Measurements from ENCODE around the gene NRL.
A peak's percentile ranks its signal among the peaks of the same experiment; 100 is the strongest.

Gene NRL

DNA sequence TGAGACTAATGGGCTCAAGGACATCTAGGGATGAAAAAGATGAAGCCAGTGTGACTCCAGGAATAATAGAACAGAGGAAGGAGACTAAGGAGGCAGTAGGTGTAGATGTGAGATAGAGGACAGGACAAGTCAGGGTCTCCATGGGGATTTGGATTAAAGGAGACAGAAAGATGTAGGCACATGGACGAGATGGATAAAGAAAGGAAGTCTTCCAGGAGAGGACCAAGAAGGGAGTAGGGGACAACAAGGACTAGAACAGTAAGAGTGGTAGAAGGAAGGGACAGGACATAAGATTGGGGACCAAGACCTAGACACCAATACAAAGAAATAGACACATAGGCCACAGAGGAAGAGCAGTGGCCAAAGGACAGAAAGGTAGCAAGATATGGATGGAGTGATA, 27.7 kb downstream of the NRL start:
- H3K4me1 ChIP-seq (ENCODE audit: control insufficient read depth, insufficient read depth, low read length): no peaks in the 10 kb centered on the region
- no peak overlapping the region for H3K27ac ChIP-seq (ENCODE audit: low read length)
- no peak overlapping the region for H3K4me3 ChIP-seq (ENCODE audit: low read length in 2 of 2)
- H3K27me3 ChIP-seq (ENCODE audit: control insufficient read depth in 1 of 2, insufficient read depth in 2 of 2, low read length in 2 of 2): no peaks in the 10 kb centered on the region
- no peaks in the 10 kb centered on the region for H3K36me3 ChIP-seq (ENCODE audit: control insufficient read depth in 2 of 2, insufficient read depth in 2 of 2, low read length in 2 of 2)
- no peak overlapping the region for H3K9ac ChIP-seq (ENCODE audit: low read length in 2 of 2)
- no peaks in the 10 kb centered on the region for H3K9me3 ChIP-seq (ENCODE audit: control insufficient read depth in 2 of 2, low read length in 2 of 2)

- Histone ChIP-seq H3K27me3 (ENCODE audit: control insufficient read depth in 1 of 2, insufficient read depth in 2 of 2, low read length in 2 of 2) (peaks cover 0 to 3% of the 10 kb centered on the region in 2 donors), H3K9me3 (ENCODE audit: control insufficient read depth in 2 of 2, low read length in 2 of 2) (no peaks in the 10 kb centered on the region), H3K36me3 (ENCODE audit: control insufficient read depth in 2 of 2, insufficient read depth in 2 of 2, low read length in 2 of 2) (no peaks in the 10 kb centered on the region), H3K27ac (ENCODE audit: low read length) (no peak overlapping the region), H3K9ac (ENCODE audit: low read length in 2 of 2) (no peak overlapping the region), H3K4me3 (ENCODE audit: low read length in 2 of 2) (no peak overlapping the region), H3K4me1 (ENCODE audit: control insufficient read depth, insufficient read depth, low read length) (peaks cover 5% of the 10 kb centered on the region)
These were observed 28.4 kb downstream of the NRL start for GRCh38 chr14:24086193-24086955.

DNA sequence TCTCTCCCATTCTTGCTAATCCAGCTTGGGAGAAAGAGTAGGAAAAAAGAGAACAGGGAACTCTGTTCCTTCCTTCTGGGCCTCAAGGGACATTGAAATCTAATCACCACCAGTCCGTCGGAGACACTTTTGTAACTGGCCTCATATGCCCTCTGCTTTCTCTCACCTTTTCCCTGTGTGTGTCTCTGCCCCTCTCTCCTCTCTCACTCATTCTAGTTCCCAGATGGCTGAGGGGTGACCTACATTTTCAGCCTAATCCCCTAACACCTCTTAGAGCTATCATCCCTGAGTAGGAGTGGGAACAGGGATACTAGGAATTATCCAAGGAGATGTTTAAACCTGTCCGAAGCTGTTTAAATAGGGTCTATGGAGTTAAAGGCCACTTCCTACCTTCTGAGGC, 29.5 kb downstream of the NRL start:
- H3K36me3 ChIP-seq (ENCODE audit: control insufficient read depth in 2 of 2, insufficient read depth in 2 of 2, low read length in 2 of 2): no peaks in the 10 kb centered on the region
- no peak overlapping the region for H3K27ac ChIP-seq (ENCODE audit: low read length)
- H3K4me3 ChIP-seq (ENCODE audit: low read length in 2 of 2): no peak overlapping the region

DNA sequence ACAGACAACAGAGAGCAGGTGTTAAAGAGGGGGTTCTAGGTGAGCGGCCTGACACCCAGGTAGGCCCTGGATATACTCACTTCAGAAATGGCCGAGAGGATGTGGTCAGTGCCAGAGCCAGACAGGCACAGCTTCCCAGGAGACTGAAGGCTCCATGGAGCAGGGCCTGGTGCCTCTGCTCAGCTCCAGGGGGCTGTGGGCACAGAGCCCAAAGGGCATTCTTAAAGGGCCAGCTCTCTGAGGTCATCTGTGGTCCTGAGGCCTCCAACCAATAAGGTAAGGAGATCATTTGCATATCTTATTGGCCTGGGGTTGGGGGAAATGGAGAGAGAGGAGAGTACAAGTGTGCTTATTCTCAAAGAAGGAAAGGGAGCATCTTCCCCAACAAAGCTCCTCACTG, 30.3 kb downstream of the NRL start:
- H3K9ac ChIP-seq (ENCODE audit: low read length in 2 of 2): no peak overlapping the region
- no peaks in the 10 kb centered on the region for H3K9me3 ChIP-seq (ENCODE audit: control insufficient read depth in 2 of 2, low read length in 2 of 2)
- peaks cover 10% of the 10 kb centered on the region for H3K4me1 ChIP-seq (ENCODE audit: control insufficient read depth, insufficient read depth, low read length)
- peaks cover 0 to 3% of the 10 kb centered on the region in 2 donors for H3K27me3 ChIP-seq (ENCODE audit: control insufficient read depth in 1 of 2, insufficient read depth in 2 of 2, low read length in 2 of 2)
- no peaks in the 10 kb centered on the region for H3K36me3 ChIP-seq (ENCODE audit: control insufficient read depth in 2 of 2, insufficient read depth in 2 of 2, low read length in 2 of 2)
- H3K27ac ChIP-seq (ENCODE audit: low read length): no peak overlapping the region
- no peak overlapping the region for H3K4me3 ChIP-seq (ENCODE audit: low read length in 2 of 2)

More for the DNA sequence above, 29.5 kb downstream of the NRL start:
- Histone ChIP-seq H3K9me3 (ENCODE audit: control insufficient read depth in 2 of 2, low read length in 2 of 2) (no peaks in the 10 kb centered on the region), H3K27me3 (ENCODE audit: control insufficient read depth in 1 of 2, insufficient read depth in 2 of 2, low read length in 2 of 2) (peaks cover 0 to 3% of the 10 kb centered on the region in 2 donors), H3K4me1 (ENCODE audit: control insufficient read depth, insufficient read depth, low read length) (peaks cover 10% of the 10 kb centered on the region), H3K9ac (ENCODE audit: low read length in 2 of 2) (no peak overlapping the region)

- no peak overlapping the region for H3K27ac ChIP-seq (ENCODE audit: low read length)
- no peak overlapping the region for H3K9ac ChIP-seq (ENCODE audit: low read length in 2 of 2)
- no peaks in the 10 kb centered on the region for H3K9me3 ChIP-seq (ENCODE audit: control insufficient read depth in 2 of 2, low read length in 2 of 2)
- no peaks in the 10 kb centered on the region for H3K36me3 ChIP-seq (ENCODE audit: control insufficient read depth in 2 of 2, insufficient read depth in 2 of 2, low read length in 2 of 2)
- H3K4me3 ChIP-seq (ENCODE audit: low read length in 2 of 2): no peak overlapping the region
- H3K4me1 ChIP-seq (ENCODE audit: control insufficient read depth, insufficient read depth, low read length): peaks cover 10% of the 10 kb centered on the region
- peaks cover 0 to 3% of the 10 kb centered on the region in 2 donors for H3K27me3 ChIP-seq (ENCODE audit: control insufficient read depth in 1 of 2, insufficient read depth in 2 of 2, low read length in 2 of 2)
These were observed 31.3 kb downstream of the NRL start for GRCh38 chr14:24083462-24083861.

DNA sequence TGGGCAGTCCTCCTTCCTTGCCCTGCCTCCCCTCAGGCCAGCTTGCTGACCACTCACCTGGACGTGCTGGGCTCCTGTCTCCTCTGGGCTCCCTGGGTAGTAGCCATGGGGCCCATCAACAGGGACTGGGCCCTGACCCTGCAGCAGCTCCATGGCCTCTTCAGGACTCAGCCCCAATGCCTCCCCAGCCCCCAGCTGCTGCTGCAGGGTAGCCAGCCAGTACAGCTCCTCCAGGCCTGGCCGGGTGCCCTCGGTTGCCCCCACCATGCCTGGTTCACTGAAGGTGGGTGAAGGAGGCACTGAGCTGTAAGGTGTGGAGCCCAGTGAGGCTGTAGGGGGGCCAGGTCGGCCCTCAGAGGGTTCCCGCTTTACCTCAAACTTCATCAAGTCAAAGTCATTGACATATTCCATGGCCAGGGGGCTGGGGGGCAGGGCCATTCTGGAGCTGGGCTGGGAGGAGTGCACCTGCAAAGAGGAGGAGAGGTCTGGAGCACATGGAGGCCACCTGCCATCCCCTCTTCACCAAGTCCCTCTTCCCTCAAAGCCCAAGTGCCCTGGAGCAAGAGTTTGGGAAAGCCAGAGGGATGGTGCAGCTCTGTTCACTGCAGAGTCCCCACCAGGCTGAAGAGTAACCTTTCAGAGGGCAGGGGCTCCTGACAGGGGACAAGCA, 32.2 kb downstream of the NRL start:
- no peaks in the 10 kb centered on the region for H3K9me3 ChIP-seq (ENCODE audit: control insufficient read depth in 2 of 2, low read length in 2 of 2)
- no peak overlapping the region for H3K4me3 ChIP-seq (ENCODE audit: low read length in 2 of 2)
- no peaks in the 10 kb centered on the region for H3K36me3 ChIP-seq (ENCODE audit: control insufficient read depth in 2 of 2, insufficient read depth in 2 of 2, low read length in 2 of 2)
- H3K9ac ChIP-seq (ENCODE audit: low read length in 2 of 2): no peak overlapping the region
- peaks cover 10% of the 10 kb centered on the region for H3K4me1 ChIP-seq (ENCODE audit: control insufficient read depth, insufficient read depth, low read length)
- H3K27me3 ChIP-seq (ENCODE audit: control insufficient read depth in 1 of 2, insufficient read depth in 2 of 2, low read length in 2 of 2): peaks cover 0 to 3% of the 10 kb centered on the region in 2 donors
- H3K27ac ChIP-seq (ENCODE audit: low read length): no peak overlapping the region

DNA sequence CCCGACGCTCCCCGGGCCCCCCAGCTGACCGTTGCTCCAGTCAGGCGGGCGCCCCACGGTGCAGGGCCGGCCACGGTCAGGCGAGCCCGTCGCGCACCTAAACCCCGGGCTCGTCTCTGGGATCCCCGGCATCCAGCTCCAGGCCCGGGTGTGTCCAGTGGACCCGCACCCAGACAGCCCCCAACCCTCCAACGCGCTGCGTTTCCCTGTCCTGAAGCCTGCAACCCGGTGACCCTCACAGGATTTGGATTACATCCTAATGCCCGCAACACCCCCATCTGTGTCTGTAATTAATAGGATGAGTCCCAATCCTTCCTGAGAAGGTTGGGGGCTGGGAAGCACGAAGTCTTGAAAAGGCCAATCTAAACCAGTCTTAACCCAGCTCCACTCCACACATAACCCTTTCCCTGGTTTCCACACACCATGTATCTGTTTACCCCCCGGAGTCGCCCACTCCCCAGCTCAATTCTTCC, 33.0 kb downstream of the NRL start:
- Histone ChIP-seq H3K27ac (ENCODE audit: low read length) (no peak overlapping the region), H3K4me3 (ENCODE audit: low read length in 2 of 2) (peak overlapping the region in 1 of 2 donors; percentile 77), H3K4me1 (ENCODE audit: control insufficient read depth, insufficient read depth, low read length) (peaks cover 10% of the 10 kb centered on the region), H3K9me3 (ENCODE audit: control insufficient read depth in 2 of 2, low read length in 2 of 2) (no peaks in the 10 kb centered on the region), H3K27me3 (ENCODE audit: control insufficient read depth in 1 of 2, insufficient read depth in 2 of 2, low read length in 2 of 2) (peaks cover 0 to 3% of the 10 kb centered on the region in 2 donors), H3K9ac (ENCODE audit: low read length in 2 of 2) (no peak overlapping the region), H3K36me3 (ENCODE audit: control insufficient read depth in 2 of 2, insufficient read depth in 2 of 2, low read length in 2 of 2) (no peaks in the 10 kb centered on the region)

- Histone ChIP-seq H3K27ac (ENCODE audit: low read length) (no peak overlapping the region), H3K27me3 (ENCODE audit: control insufficient read depth in 1 of 2, insufficient read depth in 2 of 2, low read length in 2 of 2) (peaks cover 0 to 3% of the 10 kb centered on the region in 2 donors), H3K4me3 (ENCODE audit: low read length in 2 of 2) (peak overlapping the region; percentile 66 to 77), H3K9me3 (ENCODE audit: control insufficient read depth in 2 of 2, low read length in 2 of 2) (no peaks in the 10 kb centered on the region), H3K4me1 (ENCODE audit: control insufficient read depth, insufficient read depth, low read length) (peaks cover 10% of the 10 kb centered on the region), H3K9ac (ENCODE audit: low read length in 2 of 2) (peak overlapping the region; percentile 28 to 36), H3K36me3 (ENCODE audit: control insufficient read depth in 2 of 2, insufficient read depth in 2 of 2, low read length in 2 of 2) (no peaks in the 10 kb centered on the region)
These were observed 33.6 kb downstream of the NRL start for GRCh38 chr14:24080888-24081738.

DNA sequence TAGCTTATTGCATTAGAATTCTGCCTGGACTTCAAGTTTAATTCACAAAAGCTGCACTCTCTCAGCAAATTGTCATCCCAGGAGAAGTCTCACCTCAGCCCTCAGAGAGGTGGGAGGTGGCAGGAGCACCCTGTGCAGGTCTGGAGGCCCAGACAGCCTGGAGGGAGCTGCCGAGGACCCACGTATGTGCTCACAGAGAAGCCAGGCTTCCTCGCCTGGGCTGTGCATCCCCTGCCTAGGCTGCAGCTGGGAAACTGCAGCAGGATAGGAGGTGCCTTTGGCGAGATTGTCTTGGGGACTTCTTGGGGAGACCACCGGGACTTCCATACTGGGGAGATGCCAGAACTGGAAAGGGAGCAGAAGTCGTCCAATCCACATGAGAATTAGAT, 34.6 kb downstream of the NRL start:
- Histone ChIP-seq H3K4me1 (ENCODE audit: control insufficient read depth, insufficient read depth, low read length) (peaks cover 10% of the 10 kb centered on the region), H3K27me3 (ENCODE audit: control insufficient read depth in 1 of 2, insufficient read depth in 2 of 2, low read length in 2 of 2) (peaks cover 0 to 3% of the 10 kb centered on the region in 2 donors), H3K36me3 (ENCODE audit: control insufficient read depth in 2 of 2, insufficient read depth in 2 of 2, low read length in 2 of 2) (no peaks in the 10 kb centered on the region), H3K27ac (ENCODE audit: low read length) (no peak overlapping the region), H3K9me3 (ENCODE audit: control insufficient read depth in 2 of 2, low read length in 2 of 2) (no peaks in the 10 kb centered on the region), H3K4me3 (ENCODE audit: low read length in 2 of 2) (no peak overlapping the region), H3K9ac (ENCODE audit: low read length in 2 of 2) (no peak overlapping the region)

DNA sequence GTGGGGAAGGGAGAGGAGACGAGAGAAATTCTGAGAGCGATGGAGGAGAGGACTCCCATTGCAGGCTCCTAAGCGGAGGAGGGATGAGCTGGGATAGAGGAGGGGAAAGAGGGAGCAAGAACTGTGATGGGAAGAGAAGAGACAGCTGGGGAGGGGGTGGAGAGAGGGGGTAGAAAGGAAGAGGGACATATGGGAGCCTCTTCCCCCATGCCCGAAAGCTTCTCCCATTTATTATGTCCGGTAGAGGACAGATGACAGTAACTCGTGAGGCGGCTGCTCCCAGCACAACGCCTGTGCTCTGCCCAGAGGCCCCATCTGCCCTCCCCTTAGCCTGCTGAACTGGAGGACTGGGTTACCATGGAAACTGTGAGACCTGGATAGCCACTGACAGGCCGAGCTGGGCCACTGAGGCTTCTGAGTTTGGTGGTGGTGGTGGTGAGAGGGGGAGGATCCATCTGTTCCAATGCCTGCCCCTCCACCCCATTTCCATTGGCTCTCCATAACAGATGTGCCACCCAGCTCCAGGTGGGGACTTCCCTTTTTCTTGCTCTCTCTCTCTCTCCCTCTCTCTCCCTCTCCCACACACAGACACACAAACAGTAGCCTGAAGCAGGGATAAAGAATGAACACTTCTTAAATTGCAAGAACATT, 35.1 kb downstream of the NRL start:
- H3K4me1 ChIP-seq (ENCODE audit: control insufficient read depth, insufficient read depth, low read length): peaks cover 10% of the 10 kb centered on the region

More for the DNA sequence above, 35.1 kb downstream of the NRL start:
- H3K27me3 ChIP-seq (ENCODE audit: control insufficient read depth in 1 of 2, insufficient read depth in 2 of 2, low read length in 2 of 2): peaks cover under 1 to 3% of the 10 kb centered on the region in 2 donors
- H3K4me3 ChIP-seq (ENCODE audit: low read length in 2 of 2): no peak overlapping the region
- no peak overlapping the region for H3K9ac ChIP-seq (ENCODE audit: low read length in 2 of 2)
- H3K27ac ChIP-seq (ENCODE audit: low read length): no peak overlapping the region
- H3K9me3 ChIP-seq (ENCODE audit: control insufficient read depth in 2 of 2, low read length in 2 of 2): no peaks in the 10 kb centered on the region
- no peaks in the 10 kb centered on the region for H3K36me3 ChIP-seq (ENCODE audit: control insufficient read depth in 2 of 2, insufficient read depth in 2 of 2, low read length in 2 of 2)
